Measurements from ENCODE around the gene PIH1D1. TPM values are rescaled to one million over a fixed set of nuclear protein-coding genes. Genes with fewer than 3 reads are reported as not detected.

The PIH1D1 gene
- total and polyA plus RNA-seq, 3 experiments from 2014 or later = 81.8 to 138 (median 132) TPM

DNA sequence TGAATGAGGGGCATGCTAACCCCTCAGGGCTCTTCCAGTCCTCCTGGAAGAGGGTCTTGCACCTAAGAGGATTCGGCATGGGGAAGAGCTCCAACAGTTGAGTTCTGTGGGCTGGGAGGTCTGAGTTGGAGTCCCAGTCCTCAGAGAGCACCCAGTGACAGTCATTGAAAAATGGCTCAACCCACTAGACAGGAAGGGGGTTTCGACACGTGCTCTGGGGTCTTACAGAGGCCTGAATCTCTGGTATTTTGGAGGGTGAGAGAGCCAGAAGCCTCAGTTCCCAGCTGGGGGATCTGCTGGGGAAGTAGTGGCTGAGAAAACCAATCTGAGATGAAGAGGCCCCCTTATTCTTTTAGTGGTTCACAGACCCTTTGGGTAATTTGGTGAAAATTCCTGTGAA is 37.4 kb downstream of the PIH1D1 start:
- H3K27me3 ChIP-seq (ENCODE audit: insufficient read depth, low read length, poor library complexity, severe bottlenecking) = no peaks in the 10 kb centered on the region
- H3K36me3 ChIP-seq (ENCODE audit: insufficient read depth, low read length) = no peaks in the 10 kb centered on the region
- H3K27me3 Mint-ChIP-seq = peaks cover 17 to 19% of the 10 kb centered on the region in 2 donors
- H3K4me1 ChIP-seq (ENCODE audit: insufficient read depth, low read length) = peaks cover 23% of the 10 kb centered on the region
- no peak overlapping the region for H3K4me3 ChIP-seq (ENCODE audit: low read length)
- H3K4me3 Mint-ChIP-seq = no peak overlapping the region
- no peak for DNase-seq
- H3K27ac ChIP-seq (ENCODE audit: low read depth, low read length) = no peak overlapping the region
- peaks cover 22 to 29% (median 27%) of the 10 kb centered on the region in 3 donors for H3K4me1 Mint-ChIP-seq
- ChIA-PET CTCF (interaction anchor here (1.3 kb wide), 1 partner anchor 316 kb away, joined by 4 read pairs; no protein-coding TSS in a partner anchor), POLR2A (no interaction called here)
- H3K9me3 Mint-ChIP-seq = no peaks in the 10 kb centered on the region
- H3K9me3 ChIP-seq (ENCODE audit: low read length) = no peaks in the 10 kb centered on the region
- peak overlapping the region in 1 of 8 donors; percentile 63 for H3K27ac Mint-ChIP-seq
- H3K36me3 Mint-ChIP-seq = no peaks in the 10 kb centered on the region

DNA sequence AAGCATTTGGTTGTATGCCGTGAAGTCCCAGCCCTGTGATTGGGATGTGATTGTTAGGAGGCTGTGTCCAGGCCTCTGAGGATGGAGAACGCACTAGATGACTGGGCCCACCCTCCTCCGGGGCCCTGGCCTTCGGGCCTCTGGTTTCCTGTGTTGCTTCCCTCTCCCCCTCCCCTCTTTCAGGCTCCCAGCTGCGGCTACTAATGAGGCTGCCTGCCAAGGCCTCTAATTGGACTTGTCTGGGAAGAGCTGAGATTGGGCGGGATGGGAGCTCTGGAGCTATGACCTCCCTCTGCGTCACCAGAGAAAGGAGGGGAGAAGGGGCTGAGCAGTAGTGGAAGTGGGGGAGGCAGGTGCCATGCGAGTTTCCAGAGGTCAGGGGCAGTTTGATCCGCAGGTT is 38.3 kb downstream of the PIH1D1 start:
- CTCF ChIA-PET = interaction anchor here (0.7 to 1.3 kb wide), 2 partner anchors 151 to 316 kb away, joined by 3 to 4 read pairs; no protein-coding TSS in a partner anchor
- no peaks in the 10 kb centered on the region for H3K27me3 ChIP-seq (ENCODE audit: insufficient read depth, low read length, poor library complexity, severe bottlenecking)
- H3K27ac ChIP-seq (ENCODE audit: low read depth, low read length) = no peak overlapping the region
- no peaks in the 10 kb centered on the region for H3K9me3 ChIP-seq (ENCODE audit: low read length)
- no peak overlapping the region for H3K4me3 Mint-ChIP-seq
- H3K27ac Mint-ChIP-seq = peak overlapping the region in 2 of 8 donors; percentile 27 to 72
- POLR2A ChIA-PET = no interaction called here
- H3K4me1 Mint-ChIP-seq = peaks cover 30 to 38% (median 36%) of the 10 kb centered on the region in 3 donors
- H3K4me1 ChIP-seq (ENCODE audit: insufficient read depth, low read length) = peaks cover 32% of the 10 kb centered on the region
- H3K4me3 ChIP-seq (ENCODE audit: low read length) = no peak overlapping the region
- no peaks in the 10 kb centered on the region for H3K9me3 Mint-ChIP-seq
- no peaks in the 10 kb centered on the region for H3K36me3 Mint-ChIP-seq
- no peaks in the 10 kb centered on the region for H3K36me3 ChIP-seq (ENCODE audit: insufficient read depth, low read length)
- no peak for DNase-seq
- H3K27me3 Mint-ChIP-seq = peaks cover 11 to 13% of the 10 kb centered on the region in 2 donors

- no peaks in the 10 kb centered on the region for H3K36me3 Mint-ChIP-seq
- no peaks in the 10 kb centered on the region for H3K9me3 Mint-ChIP-seq
- peaks cover 41% of the 10 kb centered on the region for H3K4me1 ChIP-seq (ENCODE audit: insufficient read depth, low read length)
- ChIA-PET POLR2A (no interaction called here), CTCF (interaction anchor here (0.9 to 2.2 kb wide), 3 partner anchors 8 to 31 kb away, joined by 3 to 6 read pairs (median 5); no protein-coding TSS in a partner anchor)
- H3K36me3 ChIP-seq (ENCODE audit: insufficient read depth, low read length) = no peaks in the 10 kb centered on the region
- H3K9me3 ChIP-seq (ENCODE audit: low read length) = no peaks in the 10 kb centered on the region
- H3K27me3 ChIP-seq (ENCODE audit: insufficient read depth, low read length, poor library complexity, severe bottlenecking) = no peaks in the 10 kb centered on the region
- peaks cover 0 to 6% of the 10 kb centered on the region in 2 donors for H3K27me3 Mint-ChIP-seq
- peak overlapping the region in 1 of 7 donors; percentile 46 for H3K4me3 Mint-ChIP-seq
- H3K27ac ChIP-seq (ENCODE audit: low read depth, low read length) = no peak overlapping the region
- no peak for DNase-seq
- H3K4me1 Mint-ChIP-seq = peaks cover 36 to 50% (median 47%) of the 10 kb centered on the region in 3 donors
- peak overlapping the region in 5 of 8 donors; percentile 15 to 72 (median 29) for H3K27ac Mint-ChIP-seq
- H3K4me3 ChIP-seq (ENCODE audit: low read length) = no peak overlapping the region
Observed at GRCh38 chr19:49411681-49412326, 39.8 kb downstream of the PIH1D1 start.

- H3K27ac ChIP-seq (ENCODE audit: low read depth, low read length) = peak overlapping the region; percentile 3
- CTCF ChIA-PET = interaction anchor here (0.9 to 1.5 kb wide), 4 partner anchors 18 to 64 kb away, joined by 3 to 4 read pairs (median 4); partner anchors contain the start of gene FLT3LG
- peak overlapping the region; percentile 63 to 96 (median 82) for H3K27ac Mint-ChIP-seq
- DNase-seq = no peak
- H3K4me1 Mint-ChIP-seq = peaks cover 36 to 54% (median 50%) of the 10 kb centered on the region in 3 donors
- peaks cover 41% of the 10 kb centered on the region for H3K4me1 ChIP-seq (ENCODE audit: insufficient read depth, low read length)
- H3K4me3 ChIP-seq (ENCODE audit: low read length) = peak overlapping the region; percentile 5
- POLR2A ChIA-PET = interaction anchor here (1.0 kb wide), 1 partner anchor 41 kb away, joined by 3 read pairs; no protein-coding TSS in a partner anchor
- peak overlapping the region; percentile 0 to 79 (median 55) for H3K4me3 Mint-ChIP-seq
- peaks cover 0 to 6% of the 10 kb centered on the region in 2 donors for H3K27me3 Mint-ChIP-seq
- H3K36me3 Mint-ChIP-seq = no peaks in the 10 kb centered on the region
- H3K9me3 ChIP-seq (ENCODE audit: low read length) = no peaks in the 10 kb centered on the region
- H3K36me3 ChIP-seq (ENCODE audit: insufficient read depth, low read length) = no peaks in the 10 kb centered on the region
- H3K27me3 ChIP-seq (ENCODE audit: insufficient read depth, low read length, poor library complexity, severe bottlenecking) = no peaks in the 10 kb centered on the region
- no peaks in the 10 kb centered on the region for H3K9me3 Mint-ChIP-seq
Observed at GRCh38 chr19:49409441-49410029, 42.1 kb downstream of the PIH1D1 start.

DNA sequence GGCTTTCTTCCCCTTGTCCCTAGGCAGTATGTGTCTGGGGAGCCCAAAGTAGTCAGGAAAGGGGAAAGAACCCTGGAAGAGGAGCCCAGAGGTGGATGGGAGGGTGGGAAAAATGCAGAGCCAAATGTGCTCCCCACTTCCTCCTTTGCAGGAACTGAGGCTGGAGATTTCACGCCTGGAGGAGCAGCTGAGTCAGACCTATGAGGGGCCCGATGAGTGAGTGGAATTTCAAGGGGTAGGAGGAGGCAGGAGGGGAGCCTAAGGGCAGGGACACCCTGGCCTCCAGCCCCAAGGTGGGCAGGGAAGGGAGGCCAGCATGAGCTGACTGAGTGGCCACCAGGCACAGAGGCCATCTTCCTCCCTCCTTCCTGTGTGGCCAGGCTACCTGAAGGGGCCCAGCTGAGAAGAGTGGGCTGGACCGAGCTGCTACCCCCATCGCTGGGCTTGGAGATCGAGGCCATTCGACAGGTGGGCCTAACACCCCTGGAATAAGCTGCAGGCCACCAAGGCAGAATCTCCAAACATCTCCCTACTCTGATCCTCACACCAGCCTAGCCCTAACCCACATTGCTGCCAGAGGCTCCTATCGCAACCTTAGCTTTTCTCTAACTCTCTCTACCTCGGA is 42.7 kb downstream of the PIH1D1 start:
- CTCF ChIA-PET = interaction anchor here (0.9 to 1.5 kb wide), 4 partner anchors 17 to 65 kb away, joined by 3 to 4 read pairs (median 4); partner anchors contain the start of gene FLT3LG

GRCh38 chr19:49407482-49408015 is 44.1 kb downstream of the PIH1D1 start:
- H3K4me3 Mint-ChIP-seq = no peak overlapping the region

More for the DNA sequence above, 42.7 kb downstream of the PIH1D1 start:
- Mint-ChIP-seq H3K4me1 (peaks cover 36 to 54% (median 50%) of the 10 kb centered on the region in 3 donors), H3K27me3 (peaks cover 0 to 4% of the 10 kb centered on the region in 2 donors), H3K36me3 (no peaks in the 10 kb centered on the region), H3K9me3 (no peaks in the 10 kb centered on the region), H3K4me3 (peak overlapping the region in 6 of 7 donors; percentile 19 to 72 (median 55)), H3K27ac (peak overlapping the region in 7 of 8 donors; percentile 63 to 96 (median 84))
- H3K4me3 ChIP-seq (ENCODE audit: low read length) = peak overlapping the region; percentile 5
- POLR2A ChIA-PET = interaction anchor here (1.0 kb wide), 1 partner anchor 41 kb away, joined by 3 read pairs; no protein-coding TSS in a partner anchor
- no peaks in the 10 kb centered on the region for H3K36me3 ChIP-seq (ENCODE audit: insufficient read depth, low read length)
- H3K9me3 ChIP-seq (ENCODE audit: low read length) = no peaks in the 10 kb centered on the region
- DNase-seq = no peak
- H3K27me3 ChIP-seq (ENCODE audit: insufficient read depth, low read length, poor library complexity, severe bottlenecking) = no peaks in the 10 kb centered on the region
- H3K4me1 ChIP-seq (ENCODE audit: insufficient read depth, low read length) = peaks cover 41% of the 10 kb centered on the region
- peak overlapping the region; percentile 3 for H3K27ac ChIP-seq (ENCODE audit: low read depth, low read length)

GRCh38 chr19:49407079-49407478 is 44.5 kb downstream of the PIH1D1 start:
- Mint-ChIP-seq H3K9me3 (no peaks in the 10 kb centered on the region), H3K36me3 (no peaks in the 10 kb centered on the region), H3K27ac (no peak overlapping the region), H3K4me1 (peaks cover 33 to 51% (median 45%) of the 10 kb centered on the region in 3 donors), H3K27me3 (peaks cover 0 to 4% of the 10 kb centered on the region in 2 donors), H3K4me3 (no peak overlapping the region)
- H3K27ac ChIP-seq (ENCODE audit: low read depth, low read length) = no peak overlapping the region
- H3K4me3 ChIP-seq (ENCODE audit: low read length) = no peak overlapping the region
- no peak for DNase-seq
- no peaks in the 10 kb centered on the region for H3K9me3 ChIP-seq (ENCODE audit: low read length)
- H3K4me1 ChIP-seq (ENCODE audit: insufficient read depth, low read length) = peaks cover 39% of the 10 kb centered on the region
- POLR2A ChIA-PET = no interaction called here
- no peaks in the 10 kb centered on the region for H3K27me3 ChIP-seq (ENCODE audit: insufficient read depth, low read length, poor library complexity, severe bottlenecking)
- CTCF ChIA-PET = interaction anchor here (0.9 to 1.2 kb wide), 3 partner anchors 10 to 66 kb away, joined by 3 read pairs; no protein-coding TSS in a partner anchor
- H3K36me3 ChIP-seq (ENCODE audit: insufficient read depth, low read length) = no peaks in the 10 kb centered on the region

More at GRCh38 chr19:49407482-49408015, 44.1 kb downstream of the PIH1D1 start:
- Mint-ChIP-seq H3K4me1 (peaks cover 36 to 54% (median 49%) of the 10 kb centered on the region in 3 donors), H3K27ac (peak overlapping the region in 3 of 8 donors; percentile 54 to 74 (median 66)), H3K36me3 (no peaks in the 10 kb centered on the region), H3K9me3 (no peaks in the 10 kb centered on the region), H3K27me3 (peaks cover 0 to 4% of the 10 kb centered on the region in 2 donors)
- DNase-seq = no peak
- ChIA-PET POLR2A (no interaction called here), CTCF (interaction anchor here (0.9 to 1.0 kb wide), 2 partner anchors 9 to 66 kb away, joined by 3 read pairs; no protein-coding TSS in a partner anchor)
- Histone ChIP-seq H3K27ac (ENCODE audit: low read depth, low read length) (no peak overlapping the region), H3K36me3 (ENCODE audit: insufficient read depth, low read length) (no peaks in the 10 kb centered on the region), H3K9me3 (ENCODE audit: low read length) (no peaks in the 10 kb centered on the region), H3K4me1 (ENCODE audit: insufficient read depth, low read length) (peaks cover 41% of the 10 kb centered on the region), H3K27me3 (ENCODE audit: insufficient read depth, low read length, poor library complexity, severe bottlenecking) (no peaks in the 10 kb centered on the region), H3K4me3 (ENCODE audit: low read length) (no peak overlapping the region)

Data from CD8-positive, alpha-beta memory T cell (primary cell).